ENCODE data around the gene PDIA6. TPM values are rescaled to one million over a fixed set of nuclear protein-coding genes. Genes with fewer than 3 reads are reported as not detected.

PDIA6 gene
- total and polyA plus RNA-seq, 2 donors (not counting 1 experiment from before 2014, with no cell fraction given): 23.8 to 53.8 TPM

DNA sequence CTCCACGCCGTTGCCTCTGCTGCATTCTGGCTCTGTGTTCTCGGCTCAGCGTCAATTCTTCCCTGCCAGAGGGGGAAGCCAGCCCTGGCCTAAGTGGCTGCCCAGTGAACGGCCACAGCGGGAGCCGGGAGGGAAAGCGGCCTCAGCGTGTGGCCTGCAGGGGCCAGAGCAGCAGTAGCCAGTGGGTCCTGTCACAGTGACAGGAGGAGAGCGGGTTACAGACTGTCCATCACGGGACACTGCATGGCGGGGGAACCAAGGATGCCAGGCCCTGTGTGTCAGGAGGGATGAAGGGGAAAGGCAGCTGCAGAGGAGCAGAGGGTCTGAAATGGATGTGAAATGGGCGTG is 39.7 kb downstream of the PDIA6 start:
- 94% methylated on average over 13 of the region's 13 CpGs for WGBS (ENCODE audit: insufficient coverage)
- Mint-ChIP-seq H3K27ac (no peak overlapping the region), H3K4me1 (no peaks in the 10 kb centered on the region), H3K9me3 (ENCODE audit: insufficient read depth) (no peaks in the 10 kb centered on the region), H3K27me3 (no peaks in the 10 kb centered on the region), H3K4me3 (no peak overlapping the region)
- POLR2A ChIA-PET: no interaction called here
- DNase-seq (no peak), ATAC-seq (ENCODE audit: low read depth) (no peak)
- CTCF ChIA-PET: no interaction called here
- H3K9me3 ChIP-seq (ENCODE audit: control extremely low read depth in 1 of 3, control insufficient read depth in 2 of 3, insufficient read depth in 1 of 3, low read length in 2 of 3): no peaks in the 10 kb centered on the region
- H3K27ac ChIP-seq (ENCODE audit: low read length in 2 of 2): no peak overlapping the region
- H3K4me3 ChIP-seq (ENCODE audit: control extremely low read depth in 1 of 5, extremely low read depth in 1 of 5, insufficient read depth in 1 of 5, low read depth in 2 of 5, low read length in 4 of 5): no peak overlapping the region
- no peak overlapping the region for H3K9ac ChIP-seq (ENCODE audit: low read length)
- no peak overlapping the region for H3K4me2 ChIP-seq (replicated peaks; ENCODE audit: low read depth, low read length, poor library complexity, severe bottlenecking)
- no peaks in the 10 kb centered on the region for H3K79me2 ChIP-seq (ENCODE audit: control insufficient read depth, insufficient read depth, low read length)
- no peaks in the 10 kb centered on the region for H4K20me1 ChIP-seq (ENCODE audit: control insufficient read depth, insufficient read depth, low read length, poor library complexity, severe bottlenecking)
- no peaks in the 10 kb centered on the region for H3K4me1 ChIP-seq (ENCODE audit: control insufficient read depth in 2 of 2, insufficient read depth in 2 of 2, low read length in 2 of 2)
- H2AFZ ChIP-seq (ENCODE audit: insufficient read depth, low read depth, low read length, poor library complexity, severe bottlenecking): no peak overlapping the region
- intact Hi-C loops (cut with micrococcal nuclease): no loop called here
- peaks cover 0 to 3% of the 10 kb centered on the region in 2 experiments for H3K36me3 ChIP-seq (replicated peaks in 1 of 2; ENCODE audit: control extremely low read depth in 1 of 2, control insufficient read depth in 1 of 2, extremely low read depth in 1 of 2, insufficient read depth in 2 of 2, low read length in 1 of 2)
- no peak for TF ChIP-seq EZH2 (IDR thresholded peaks at IDR 0.05; ENCODE audit: borderline replicate concordance, insufficient read depth, low read depth, low read length, poor library complexity, severe bottlenecking)
- no peaks in the 10 kb centered on the region for H3K27me3 ChIP-seq (replicated peaks in 1 of 4; ENCODE audit: control extremely low read depth in 1 of 4, control insufficient read depth in 3 of 4, insufficient read depth in 4 of 4, low read length in 3 of 4)

- H3K9me3 Mint-ChIP-seq (ENCODE audit: insufficient read depth): no peaks in the 10 kb centered on the region
- Histone ChIP-seq H3K4me1 (ENCODE audit: control insufficient read depth in 2 of 2, insufficient read depth in 2 of 2, low read length in 2 of 2) (no peaks in the 10 kb centered on the region), H3K4me2 (replicated peaks; ENCODE audit: low read depth, low read length, poor library complexity, severe bottlenecking) (no peak overlapping the region), H3K9ac (ENCODE audit: low read length) (no peak overlapping the region), H2AFZ (ENCODE audit: insufficient read depth, low read depth, low read length, poor library complexity, severe bottlenecking) (no peak overlapping the region), H3K9me3 (ENCODE audit: control extremely low read depth in 1 of 3, control insufficient read depth in 2 of 3, insufficient read depth in 1 of 3, low read length in 2 of 3) (no peaks in the 10 kb centered on the region), H3K36me3 (replicated peaks in 1 of 2; ENCODE audit: control extremely low read depth in 1 of 2, control insufficient read depth in 1 of 2, extremely low read depth in 1 of 2, insufficient read depth in 2 of 2, low read length in 1 of 2) (no peaks in the 10 kb centered on the region), H3K27ac (ENCODE audit: low read length in 2 of 2) (no peak overlapping the region), H4K20me1 (ENCODE audit: control insufficient read depth, insufficient read depth, low read length, poor library complexity, severe bottlenecking) (no peaks in the 10 kb centered on the region), H3K79me2 (ENCODE audit: control insufficient read depth, insufficient read depth, low read length) (no peaks in the 10 kb centered on the region), H3K27me3 (replicated peaks in 1 of 4; ENCODE audit: control extremely low read depth in 1 of 4, control insufficient read depth in 3 of 4, insufficient read depth in 4 of 4, low read length in 3 of 4) (no peaks in the 10 kb centered on the region), H3K4me3 (ENCODE audit: control extremely low read depth in 1 of 5, extremely low read depth in 1 of 5, insufficient read depth in 1 of 5, low read depth in 2 of 5, low read length in 4 of 5) (no peak overlapping the region)
- H3K27ac Mint-ChIP-seq: no peak overlapping the region
- no peak overlapping the region for H3K4me3 Mint-ChIP-seq
- ATAC-seq (ENCODE audit: low read depth) (no peak), DNase-seq (no peak)
- H3K4me1 Mint-ChIP-seq: no peaks in the 10 kb centered on the region
- CTCF ChIA-PET: no interaction called here
- intact Hi-C loops (cut with micrococcal nuclease): no loop called here
- TF ChIP-seq CTCF (IDR thresholded peaks at IDR 0.05): no peak
- no peak for TF ChIP-seq EZH2 (IDR thresholded peaks at IDR 0.05; ENCODE audit: borderline replicate concordance, insufficient read depth, low read depth, low read length, poor library complexity, severe bottlenecking)
- no peaks in the 10 kb centered on the region for H3K27me3 Mint-ChIP-seq
- 84% methylated on average over 10 of the region's 12 CpGs for WGBS (ENCODE audit: insufficient coverage)
- POLR2A ChIA-PET: no interaction called here
Measured at GRCh38 chr2:10772201-10772867, 40.3 kb downstream of the PDIA6 start.

All from B cell (primary cell).